ENCODE data around the gene DPYD.

- TF ChIP-seq EZH2phosphoT487 (IDR thresholded peaks at IDR 0.05; ENCODE audit: borderline replicate concordance, low read length): no peak
- TF ChIP-seq, protein P1, sequence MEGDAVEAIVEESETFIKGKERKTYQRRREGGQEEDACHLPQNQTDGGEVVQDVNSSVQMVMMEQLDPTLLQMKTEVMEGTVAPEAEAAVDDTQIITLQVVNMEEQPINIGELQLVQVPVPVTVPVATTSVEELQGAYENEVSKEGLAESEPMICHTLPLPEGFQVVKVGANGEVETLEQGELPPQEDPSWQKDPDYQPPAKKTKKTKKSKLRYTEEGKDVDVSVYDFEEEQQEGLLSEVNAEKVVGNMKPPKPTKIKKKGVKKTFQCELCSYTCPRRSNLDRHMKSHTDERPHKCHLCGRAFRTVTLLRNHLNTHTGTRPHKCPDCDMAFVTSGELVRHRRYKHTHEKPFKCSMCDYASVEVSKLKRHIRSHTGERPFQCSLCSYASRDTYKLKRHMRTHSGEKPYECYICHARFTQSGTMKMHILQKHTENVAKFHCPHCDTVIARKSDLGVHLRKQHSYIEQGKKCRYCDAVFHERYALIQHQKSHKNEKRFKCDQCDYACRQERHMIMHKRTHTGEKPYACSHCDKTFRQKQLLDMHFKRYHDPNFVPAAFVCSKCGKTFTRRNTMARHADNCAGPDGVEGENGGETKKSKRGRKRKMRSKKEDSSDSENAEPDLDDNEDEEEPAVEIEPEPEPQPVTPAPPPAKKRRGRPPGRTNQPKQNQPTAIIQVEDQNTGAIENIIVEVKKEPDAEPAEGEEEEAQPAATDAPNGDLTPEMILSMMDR (conservative IDR thresholded peaks at IDR 0.05; ENCODE audit: low read depth, low read length): no peak
Observed at GRCh38 chr1:97738270-97738669, 182.6 kb downstream of the DPYD start.

Measured in PC-3 (cell line).